Right lobe of liver (tissue), 4 donors: Measurements from ENCODE around the gene AGTRAP.

ENCODE experiments used
- POLR2A ChIP-seq: fragments of 450-650 bp; IDR thresholded peaks from one replicate; pipeline ENCODE4 v1.6.1; 2017; ENCODE audit warnings: antibody characterized with exemption, mild to moderate bottlenecking
- TF ChIP-seq, protein P1 (sequence below), 4 donors: fragments of 200-600 bp in 3 of 4; fragments of 450-650 bp in 1 of 4; IDR thresholded peaks; one replicate each; pipeline versions ENCODE4 v1.5.1 to v1.8.0; 2016 to 2022; ENCODE audit warnings: antibody characterized with exemption in 4 of 4, mild to moderate bottlenecking in 2 of 4
- donor health status: DM: no; HTN: no; CAD: no.
- donor health status: DM: no; HTN: no; CAD: no.
- donor health status: DM: no; HTN: yes; CAD: no.

DNA sequence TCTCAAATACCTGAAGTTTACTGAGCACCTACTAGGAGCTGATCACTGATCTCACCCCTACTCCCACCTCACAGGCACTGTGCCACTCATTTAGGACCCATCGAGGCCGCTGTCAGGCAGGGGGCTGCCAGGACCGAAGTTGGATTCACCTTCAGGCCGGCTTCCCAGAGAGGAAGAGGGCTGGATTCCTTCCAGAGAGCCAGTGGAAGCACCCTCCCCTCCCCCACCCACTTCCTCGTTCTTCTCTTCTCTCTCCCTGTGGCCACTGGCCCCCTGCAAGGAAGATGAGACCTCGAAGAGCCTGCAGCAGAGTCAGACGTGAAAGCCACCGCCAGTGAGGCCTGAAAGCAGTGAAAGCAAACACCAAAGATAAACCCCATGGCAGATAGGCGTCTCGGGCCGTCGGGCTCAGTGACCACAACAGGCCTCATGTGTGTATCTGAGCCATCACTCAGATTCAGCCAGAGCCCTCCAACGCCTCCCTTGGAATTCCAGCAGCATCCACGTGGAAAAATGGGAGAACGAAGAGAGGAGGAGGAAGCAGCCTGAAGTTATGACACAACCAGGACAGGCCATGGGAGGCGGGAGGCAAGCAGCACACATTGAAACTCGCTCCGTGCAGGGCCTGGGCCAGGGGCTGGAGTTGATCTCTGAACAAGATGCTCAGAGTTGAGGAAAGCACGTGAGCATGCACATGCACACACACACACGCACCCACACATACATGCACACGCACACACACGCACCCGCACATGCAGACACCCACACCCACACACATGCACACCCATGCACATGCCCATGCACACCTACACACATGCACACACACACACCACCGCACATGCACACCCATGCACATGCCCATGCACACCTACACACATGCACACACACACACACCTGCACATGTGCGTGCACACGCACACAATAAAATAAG lies 6.2 kb upstream of the AGTRAP start:
- TF ChIP-seq, protein P1, sequence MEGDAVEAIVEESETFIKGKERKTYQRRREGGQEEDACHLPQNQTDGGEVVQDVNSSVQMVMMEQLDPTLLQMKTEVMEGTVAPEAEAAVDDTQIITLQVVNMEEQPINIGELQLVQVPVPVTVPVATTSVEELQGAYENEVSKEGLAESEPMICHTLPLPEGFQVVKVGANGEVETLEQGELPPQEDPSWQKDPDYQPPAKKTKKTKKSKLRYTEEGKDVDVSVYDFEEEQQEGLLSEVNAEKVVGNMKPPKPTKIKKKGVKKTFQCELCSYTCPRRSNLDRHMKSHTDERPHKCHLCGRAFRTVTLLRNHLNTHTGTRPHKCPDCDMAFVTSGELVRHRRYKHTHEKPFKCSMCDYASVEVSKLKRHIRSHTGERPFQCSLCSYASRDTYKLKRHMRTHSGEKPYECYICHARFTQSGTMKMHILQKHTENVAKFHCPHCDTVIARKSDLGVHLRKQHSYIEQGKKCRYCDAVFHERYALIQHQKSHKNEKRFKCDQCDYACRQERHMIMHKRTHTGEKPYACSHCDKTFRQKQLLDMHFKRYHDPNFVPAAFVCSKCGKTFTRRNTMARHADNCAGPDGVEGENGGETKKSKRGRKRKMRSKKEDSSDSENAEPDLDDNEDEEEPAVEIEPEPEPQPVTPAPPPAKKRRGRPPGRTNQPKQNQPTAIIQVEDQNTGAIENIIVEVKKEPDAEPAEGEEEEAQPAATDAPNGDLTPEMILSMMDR (IDR thresholded peaks at IDR 0.05) = no peak
- no peak for TF ChIP-seq POLR2A
